ENCODE results near the gene MYBPH. TPM values are rescaled to one million over a fixed set of nuclear protein-coding genes. Genes with fewer than 3 reads are reported as not detected.

MYBPH gene
- total and polyA plus RNA-seq, 2 donors (not counting 3 experiments of a cell fraction or from before 2014, with no cell fraction given): not detected

- Histone ChIP-seq H3K27ac (ENCODE audit: insufficient read depth, low read depth, low read length) (no peak overlapping the region), H3K36me3 (ENCODE audit: control insufficient read depth in 2 of 2, extremely low read depth in 1 of 2, insufficient read depth in 2 of 2, low read length in 2 of 2) (no peaks in the 10 kb centered on the region), H3K4me1 (ENCODE audit: control insufficient read depth, extremely low read depth, insufficient read depth, low read length) (no peaks in the 10 kb centered on the region), H3K4me3 (replicated peaks in 1 of 3; ENCODE audit: insufficient read depth in 1 of 3, low read depth in 1 of 3, low read length in 3 of 3) (no peak overlapping the region), H3K4me2 (ENCODE audit: insufficient read depth, low read length) (no peak overlapping the region), H2AFZ (ENCODE audit: low read depth, low read length) (no peak overlapping the region), H3K9me3 (replicated peaks; ENCODE audit: control insufficient read depth, insufficient read depth, low read length) (no peaks in the 10 kb centered on the region), H3K79me2 (ENCODE audit: control insufficient read depth, insufficient read depth, low read length) (no peaks in the 10 kb centered on the region), H3K27me3 (ENCODE audit: control insufficient read depth in 2 of 2, insufficient read depth in 2 of 2, low read length in 2 of 2) (peaks cover 1 to 6% of the 10 kb centered on the region in 2 experiments), H3K9me1 (replicated peaks; ENCODE audit: control insufficient read depth, extremely low read depth, insufficient read depth, low read length) (no peaks in the 10 kb centered on the region), H3K9ac (replicated peaks; ENCODE audit: extremely low read depth, insufficient read depth, low read length) (no peak overlapping the region), H4K20me1 (replicated peaks; ENCODE audit: control insufficient read depth, extremely low read depth, insufficient read depth, low read length) (no peaks in the 10 kb centered on the region)
- no peak for TF ChIP-seq CTCF (IDR thresholded peaks at IDR 0.05; ENCODE audit: extremely low read depth in 1 of 2, insufficient read depth in 1 of 2, low read depth in 1 of 2, low read length in 2 of 2)
- no peak for TF ChIP-seq POLR2AphosphoS5 (IDR thresholded peaks at IDR 0.05; ENCODE audit: insufficient read depth, low read depth, low read length)
- TF ChIP-seq FOS (IDR thresholded peaks at IDR 0.05; ENCODE audit: borderline replicate concordance, insufficient read depth, low read length): no peak
- TF ChIP-seq JUN (IDR thresholded peaks at IDR 0.05; ENCODE audit: borderline replicate concordance, insufficient read depth, insufficient read length, low read depth): no peak
- no peak for FAIRE-seq
- POLR2A ChIA-PET: no interaction called here
- intact Hi-C loops (cut with micrococcal nuclease): no loop called here
- no TSS peak for BruUV-seq (replicated peaks)
- dilution Hi-C loops (cut with MboI; ENCODE audit: extremely low pct_ligation_motif_present, low sequenced_read_pairs): no loop called here
- DNase-seq (ENCODE audit: low read depth, low spot score): no peak
- CTCF ChIA-PET: interaction anchor here (1.8 to 8.7 kb wide), 8 partner anchors 17 to 197 kb away, joined by 8 to 363 read pairs (median 38); no protein-coding TSS in a partner anchor
Observed at GRCh38 chr1:203217668-203218067, 42.0 kb upstream of the MYBPH start.

- H3K4me3 ChIP-seq (replicated peaks in 1 of 3; ENCODE audit: insufficient read depth in 1 of 3, low read depth in 1 of 3, low read length in 3 of 3): no peak overlapping the region
- no peaks in the 10 kb centered on the region for H3K79me2 ChIP-seq (ENCODE audit: control insufficient read depth, insufficient read depth, low read length)
- intact Hi-C loops (cut with micrococcal nuclease) (no loop called here), dilution Hi-C loops (cut with MboI; ENCODE audit: extremely low pct_ligation_motif_present, low sequenced_read_pairs) (no loop called here)
- BruUV-seq (replicated peaks): no TSS peak
- ChIA-PET CTCF (interaction anchor here (0.9 to 8.7 kb wide), 19 partner anchors 13 to 196 kb away, joined by 3 to 363 read pairs (median 13); partner anchors contain the start of gene ADORA1), POLR2A (no interaction called here)
- H3K4me1 ChIP-seq (ENCODE audit: control insufficient read depth, extremely low read depth, insufficient read depth, low read length): no peaks in the 10 kb centered on the region
- no peaks in the 10 kb centered on the region for H3K36me3 ChIP-seq (ENCODE audit: control insufficient read depth in 2 of 2, extremely low read depth in 1 of 2, insufficient read depth in 2 of 2, low read length in 2 of 2)
- no peak for TF ChIP-seq POLR2A (IDR thresholded peaks at IDR 0.05; ENCODE audit: low read depth, low read length)
- no peak for TF ChIP-seq EZH2 (IDR thresholded peaks at IDR 0.05; ENCODE audit: borderline replicate concordance, low read depth, low read length, severe bottlenecking)
- TF ChIP-seq MAX (IDR thresholded peaks at IDR 0.05; ENCODE audit: insufficient read depth, insufficient read length): no peak
- TF ChIP-seq MYC (IDR thresholded peaks at IDR 0.05; ENCODE audit: low read depth, low read length): no peak
- TF ChIP-seq GATA2 (IDR thresholded peaks at IDR 0.05; ENCODE audit: insufficient read depth, insufficient read length, low read depth, low read length): no peak
- no peak for TF ChIP-seq FOS (IDR thresholded peaks at IDR 0.05; ENCODE audit: borderline replicate concordance, insufficient read depth, low read length)
- TF ChIP-seq JUN (IDR thresholded peaks at IDR 0.05; ENCODE audit: borderline replicate concordance, insufficient read depth, insufficient read length, low read depth): no peak
- TF ChIP-seq POLR2AphosphoS5 (IDR thresholded peaks at IDR 0.05; ENCODE audit: insufficient read depth, low read depth, low read length): no peak
- no peak for TF ChIP-seq CTCF (IDR thresholded peaks at IDR 0.05; ENCODE audit: extremely low read depth in 1 of 2, insufficient read depth in 1 of 2, low read depth in 1 of 2, low read length in 2 of 2)
- no peak for DNase-seq (ENCODE audit: low read depth, low spot score)
- H3K27ac ChIP-seq (ENCODE audit: insufficient read depth, low read depth, low read length): no peak overlapping the region
- H3K9ac ChIP-seq (replicated peaks; ENCODE audit: extremely low read depth, insufficient read depth, low read length): no peak overlapping the region
- H3K27me3 ChIP-seq (ENCODE audit: control insufficient read depth in 2 of 2, insufficient read depth in 2 of 2, low read length in 2 of 2): peaks cover 1 to 6% of the 10 kb centered on the region in 2 experiments
- no peaks in the 10 kb centered on the region for H4K20me1 ChIP-seq (replicated peaks; ENCODE audit: control insufficient read depth, extremely low read depth, insufficient read depth, low read length)
- H2AFZ ChIP-seq (ENCODE audit: low read depth, low read length): no peak overlapping the region
- no peak for FAIRE-seq
- H3K9me3 ChIP-seq (replicated peaks; ENCODE audit: control insufficient read depth, insufficient read depth, low read length): no peaks in the 10 kb centered on the region
- no peaks in the 10 kb centered on the region for H3K9me1 ChIP-seq (replicated peaks; ENCODE audit: control insufficient read depth, extremely low read depth, insufficient read depth, low read length)
- no peak overlapping the region for H3K4me2 ChIP-seq (ENCODE audit: insufficient read depth, low read length)
Observed at GRCh38 chr1:203217139-203217655, 41.6 kb upstream of the MYBPH start.

All from endothelial cell of umbilical vein (primary cell).